NCI-H1417 treated with DMSO at 0.1 percent for 48 hours (cell line): Measurements from ENCODE around the gene EXO5.
"Not testable (repeated sequence)": the region's sequence is repeated elsewhere in the genome, so short reads cannot be mapped to it uniquely, and the experiment has no call there.

Source experiments
- DNase-seq: peaks from one replicate; lab custom pipeline; 2025; lab: John Stamatoyannopoulos, UW

The EXO5 gene

GRCh38 chr1:40553017-40553416 lies 44.5 kb downstream of the EXO5 start:
- DNase-seq = no peak

- DNase-seq = not testable (repeated sequence)
Measured at GRCh38 chr1:40554807-40555206, 46.2 kb downstream of the EXO5 start.

- no peak for DNase-seq
Measured at GRCh38 chr1:40556121-40556520, 47.6 kb downstream of the EXO5 start.

DNA sequence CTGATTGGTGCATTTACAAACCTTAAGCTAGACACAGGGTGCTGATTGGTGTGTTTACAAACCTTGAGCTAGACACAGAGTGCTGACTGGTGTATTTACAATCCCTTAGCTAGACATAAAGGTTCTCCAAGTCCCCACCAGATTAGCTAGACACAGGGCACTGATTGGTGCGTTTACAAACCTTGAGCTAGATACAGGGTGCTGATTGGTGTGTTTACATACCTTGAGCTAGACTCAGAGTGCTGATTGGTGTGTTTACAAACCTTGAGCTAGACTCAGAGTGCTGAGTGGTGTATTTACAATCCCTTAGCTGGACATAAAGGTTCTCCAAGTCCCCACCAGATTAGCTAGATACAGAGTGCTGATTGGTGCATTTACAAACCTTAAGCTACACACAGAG lies 49.7 kb downstream of the EXO5 start:
- DNase-seq = not testable (repeated sequence)

GRCh38 chr1:40562185-40562584 lies 53.6 kb downstream of the EXO5 start:
- DNase-seq = no peak

GRCh38 chr1:40563266-40563665 lies 54.7 kb downstream of the EXO5 start:
- DNase-seq = no peak

GRCh38 chr1:40564506-40564905 lies 55.9 kb downstream of the EXO5 start:
- no peak for DNase-seq

- DNase-seq = no peak
Measured at GRCh38 chr1:40564913-40565312, 56.3 kb downstream of the EXO5 start.
